HG02571 (cell line): ENCODE data around the gene UBA3.

Experiments used
- ATAC-seq: cut with Tn5 transposase; IDR thresholded peaks from one replicate; pipeline ENCODE4 v1.9.1; 2021; ENCODE audit warnings: mild to moderate bottlenecking, moderate library complexity; ENCODE audit not compliant: unreplicated experiment

The UBA3 gene

GRCh38 chr3:69012800-69013252 is 67.3 kb downstream of the UBA3 start:
- peak; percentile 45 for ATAC-seq

DNA sequence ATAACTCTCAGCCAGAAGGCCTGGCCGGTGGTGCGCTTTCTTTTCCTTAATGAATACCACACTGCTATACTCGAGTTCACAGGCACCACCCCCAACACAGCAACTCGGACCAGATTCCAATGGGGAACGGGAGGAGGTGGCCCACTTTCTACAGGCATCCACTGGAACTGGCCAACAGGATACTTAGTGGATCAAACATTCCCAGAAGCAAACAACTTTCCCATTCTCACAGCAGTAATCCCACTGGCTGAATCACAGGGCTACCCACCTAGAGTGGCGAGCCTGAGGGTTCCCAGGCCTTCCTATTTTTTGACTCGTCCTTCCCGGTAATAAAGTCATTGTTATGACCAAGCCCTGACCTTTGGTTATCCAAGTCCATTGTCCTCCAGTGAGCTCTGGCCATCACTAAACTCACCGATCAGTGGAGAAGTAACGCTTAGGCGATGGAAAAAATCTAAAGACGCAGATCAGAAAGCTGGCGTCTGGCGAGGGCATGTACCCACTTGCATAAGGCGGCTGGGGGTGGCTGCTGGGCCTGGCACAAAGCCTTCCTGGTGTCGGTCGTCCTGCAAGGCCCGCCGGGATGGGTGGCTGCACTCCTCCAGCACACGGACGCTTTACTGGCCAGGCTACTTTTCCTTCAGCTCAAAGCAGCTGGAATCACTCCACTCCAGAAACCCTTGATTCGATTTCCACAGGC is 67.9 kb downstream of the UBA3 start:
- no peak for ATAC-seq

- no peak for ATAC-seq
Measured at GRCh38 chr3:69011096-69011730, 69.0 kb downstream of the UBA3 start.

GRCh38 chr3:69009559-69010410 is 70.4 kb downstream of the UBA3 start:
- ATAC-seq = no peak

- ATAC-seq = no peak
Measured at GRCh38 chr3:69008980-69009379, 71.2 kb downstream of the UBA3 start.

DNA sequence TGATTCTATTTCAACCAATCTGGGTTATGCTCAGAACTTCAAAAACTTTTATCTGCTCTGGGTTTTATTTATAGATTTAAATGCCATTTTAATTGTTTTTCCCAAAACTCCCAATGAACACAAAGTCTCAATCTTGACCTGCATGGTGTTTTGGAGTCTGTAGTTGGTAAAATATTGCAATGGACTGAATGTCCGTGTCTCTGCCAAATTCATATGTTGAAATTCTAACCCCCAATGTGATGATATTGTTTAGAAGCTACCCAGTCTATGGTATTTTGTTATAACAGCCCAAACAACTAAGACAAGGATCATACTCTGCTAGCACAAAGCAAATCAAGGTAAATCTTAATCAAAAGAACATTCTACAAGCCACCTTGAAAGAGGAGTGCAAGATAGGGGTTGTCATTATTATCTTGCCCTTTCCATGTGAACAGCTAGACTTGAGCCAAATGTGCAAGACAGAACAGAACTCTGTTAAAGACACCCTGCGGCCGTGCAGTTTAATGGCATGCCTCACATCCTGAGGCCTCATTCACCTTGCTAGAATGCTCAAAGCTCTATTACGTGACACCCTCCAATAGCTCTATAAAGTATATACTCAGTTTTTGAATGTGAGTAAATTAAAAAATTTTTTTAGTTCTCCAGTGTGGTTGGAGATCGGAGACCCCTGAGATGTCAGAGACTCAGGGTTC is 74.2 kb downstream of the UBA3 start:
- no peak for ATAC-seq

DNA sequence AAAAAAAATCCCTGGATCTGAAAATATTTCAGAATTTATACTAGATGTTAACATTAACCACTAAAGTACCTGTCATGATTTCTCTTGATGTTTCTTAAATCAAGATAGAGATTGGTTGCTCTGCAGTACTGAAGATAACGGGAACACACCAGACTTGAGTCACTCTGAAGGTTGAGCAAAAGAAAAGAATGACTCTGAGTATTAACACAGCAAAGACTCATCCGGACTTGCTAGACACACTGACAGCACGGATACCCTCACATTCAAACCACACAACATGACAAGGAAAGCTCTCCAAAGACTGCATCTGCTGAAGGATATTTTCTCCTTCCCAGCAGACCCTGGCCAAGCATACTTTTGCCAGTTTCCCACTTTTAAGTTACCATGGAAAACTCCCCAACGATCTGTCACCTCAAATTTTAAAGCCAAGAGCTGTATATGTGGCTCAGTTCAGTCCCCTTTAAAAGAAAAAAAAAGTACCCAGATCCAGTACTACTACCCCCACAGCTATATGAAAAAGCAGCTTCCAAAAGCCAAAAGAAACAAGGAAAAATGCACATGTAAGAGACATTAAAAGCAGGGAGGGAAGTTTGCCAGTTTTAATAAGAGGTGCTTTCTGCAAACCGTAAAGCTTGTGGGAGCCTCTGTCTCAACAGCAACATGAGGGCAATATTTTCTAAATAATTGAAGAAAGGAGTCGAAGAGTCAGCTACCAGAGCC is 74.9 kb downstream of the UBA3 start:
- ATAC-seq = no peak
